Brain microvascular endothelial cell (primary cell): ENCODE results near the gene RPS18.

ENCODE experiments used
- DNase-seq: peaks from one replicate; pipeline ENCODE4 v3.0.0-alpha.2; 2020
- H3K27ac ChIP-seq: fragments of 250-450 bp; sonication (Bioruptor Pico); 2 replicates; pipeline ENCODE4 v1.5.1; 2020; ENCODE audit warnings: mild to moderate bottlenecking, moderate library complexity
- H3K27me3 ChIP-seq: fragments of 250-450 bp; sonication (Bioruptor Pico); replicated peaks from 2 replicates; pipeline ENCODE4 v1.5.1; 2020; ENCODE audit warnings: mild to moderate bottlenecking
- H3K36me3 ChIP-seq: fragments of 250-450 bp; sonication (Bioruptor Pico); replicated peaks from 2 replicates; pipeline ENCODE4 v1.5.1; 2020; ENCODE audit warnings: mild to moderate bottlenecking
- H3K4me3 ChIP-seq: 2 replicates; pipeline ENCODE4 v1.5.1; 2011; ENCODE audit warnings: low read depth, mild to moderate bottlenecking, control low read depth, low read length, moderate library complexity
- CTCF ChIP-seq: IDR thresholded peaks from 2 replicates; pipeline ENCODE4 v1.5.1; 2011; ENCODE audit warnings: low read depth, mild to moderate bottlenecking, moderate library complexity, low read length, control low read depth, inconsistent platforms; ENCODE audit errors: missing control alignments
- in situ Hi-C: cut with HindIII; loops from 2 replicates; pipeline ENCODE4 v1.10.0; 2017; ENCODE audit warnings: low sequenced_read_pairs, low pct_ligation_motif_present

The RPS18 gene

DNA sequence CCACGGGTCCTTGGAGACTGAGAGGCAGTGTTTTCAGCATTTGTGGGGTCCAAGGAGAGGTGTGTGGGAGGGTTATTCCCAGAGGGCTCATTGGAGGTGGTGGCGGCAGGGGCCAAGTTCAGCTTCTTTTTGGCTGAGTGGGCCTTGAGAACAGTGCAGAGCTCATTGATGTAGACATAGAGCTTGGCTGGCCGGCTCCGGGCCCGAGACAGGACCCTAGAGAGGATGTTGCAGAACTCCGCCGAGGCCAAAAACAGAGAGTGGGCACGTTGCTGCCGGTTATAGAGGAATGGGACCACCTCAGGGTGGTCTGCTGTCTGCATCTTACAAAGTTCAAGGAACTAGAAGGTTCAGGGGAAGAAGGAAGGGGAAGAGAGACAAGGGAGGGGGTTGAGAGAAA lies 49.4 kb downstream of the RPS18 start:
- in situ Hi-C loops, result no loop called here
- TF ChIP-seq CTCF, result no peak
- H3K4me3 ChIP-seq, result peak overlapping the region; percentile 83

GRCh38 chr6:33323623-33323948 lies 51.7 kb downstream of the RPS18 start:
- Histone ChIP-seq H3K27me3 (no peaks in the 10 kb centered on the region), H3K4me3 (peak overlapping the region; percentile 83), H3K36me3 (peaks cover 23% of the 10 kb centered on the region), H3K27ac (no peak overlapping the region)
- in situ Hi-C loops, result no loop called here
- DNase-seq, result no peak
- TF ChIP-seq CTCF, result no peak

More for the DNA sequence above, 49.4 kb downstream of the RPS18 start:
- no peak for DNase-seq
- peaks cover 25% of the 10 kb centered on the region for H3K36me3 ChIP-seq
- H3K27ac ChIP-seq, result peak overlapping the region; percentile 89
- H3K27me3 ChIP-seq, result no peaks in the 10 kb centered on the region

DNA sequence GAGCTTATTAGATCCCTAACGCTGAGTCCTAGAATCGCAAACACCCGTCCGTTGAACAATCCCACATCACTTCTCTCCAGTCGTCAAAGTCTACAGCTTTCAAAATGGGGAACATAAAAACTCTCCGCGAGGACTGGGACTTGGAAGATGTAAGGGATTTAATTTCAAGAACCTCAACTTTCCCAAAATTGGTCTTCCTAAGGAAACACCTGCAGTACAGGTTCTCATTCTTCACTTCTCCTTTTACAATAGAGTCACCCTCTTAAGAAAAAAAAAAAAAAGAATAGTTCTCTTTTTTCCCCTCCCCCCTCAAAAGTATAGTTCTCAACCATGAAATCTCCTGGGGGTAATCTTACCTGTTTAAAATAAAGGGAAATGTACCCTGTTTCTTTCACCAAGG lies 52.2 kb downstream of the RPS18 start:
- in situ Hi-C loops, result no loop called here
- H3K27ac ChIP-seq, result no peak overlapping the region
- DNase-seq, result no peak
- peaks cover 18% of the 10 kb centered on the region for H3K36me3 ChIP-seq
- H3K27me3 ChIP-seq, result no peaks in the 10 kb centered on the region
- no peak for TF ChIP-seq CTCF
- no peak overlapping the region for H3K4me3 ChIP-seq
